Smooth muscle cell of the pulmonary artery (primary cell): Measurements from ENCODE around the gene STH. TPM values are rescaled to one million over a fixed set of nuclear protein-coding genes. Genes with fewer than 3 reads are reported as not detected.

Source experiments
- total RNA-seq: library from RNA; depleted of rRNA; stranded (reverse); fragments of >200 nt; gene quantifications from 2 replicates; pipeline ENCODE4 v1.2.3, GENCODE V29; 2014

The STH gene, protein sequence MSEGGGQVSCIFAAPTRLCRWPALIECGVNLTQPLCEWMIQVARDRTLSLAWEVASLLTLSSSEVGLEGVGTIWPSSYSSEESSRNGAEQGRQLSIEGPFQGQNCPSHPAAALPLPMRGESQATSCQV
- total RNA-seq, result not detected in 2 replicates

DNA sequence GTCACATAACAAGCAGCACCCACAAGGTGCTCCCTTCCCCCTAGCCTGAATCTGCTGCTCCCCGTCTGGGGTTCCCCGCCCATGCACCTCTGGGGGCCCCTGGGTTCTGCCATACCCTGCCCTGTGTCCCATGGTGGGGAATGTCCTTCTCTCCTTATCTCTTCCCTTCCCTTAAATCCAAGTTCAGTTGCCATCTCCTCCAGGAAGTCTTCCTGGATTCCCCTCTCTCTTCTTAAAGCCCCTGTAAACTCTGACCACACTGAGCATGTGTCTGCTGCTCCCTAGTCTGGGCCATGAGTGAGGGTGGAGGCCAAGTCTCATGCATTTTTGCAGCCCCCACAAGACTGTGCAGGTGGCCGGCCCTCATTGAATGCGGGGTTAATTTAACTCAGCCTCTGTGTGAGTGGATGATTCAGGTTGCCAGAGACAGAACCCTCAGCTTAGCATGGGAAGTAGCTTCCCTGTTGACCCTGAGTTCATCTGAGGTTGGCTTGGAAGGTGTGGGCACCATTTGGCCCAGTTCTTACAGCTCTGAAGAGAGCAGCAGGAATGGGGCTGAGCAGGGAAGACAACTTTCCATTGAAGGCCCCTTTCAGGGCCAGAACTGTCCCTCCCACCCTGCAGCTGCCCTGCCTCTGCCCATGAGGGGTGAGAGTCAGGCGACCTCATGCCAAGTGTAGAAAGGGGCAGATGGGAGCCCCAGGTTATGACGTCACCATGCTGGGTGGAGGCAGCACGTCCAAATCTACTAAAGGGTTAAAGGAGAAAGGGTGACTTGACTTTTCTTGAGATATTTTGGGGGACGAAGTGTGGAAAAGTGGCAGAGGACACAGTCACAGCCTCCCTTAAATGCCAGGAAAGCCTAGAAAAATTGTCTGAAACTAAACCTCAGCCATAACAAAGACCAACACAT is at the start of gene STH:
Gene STH, plus strand, starts transcription at position 264 of the 913 bp plus-strand sequence. Its CDS starts 30 bp downstream, at position 294.

Other genes with a start within 250 kb of the STH start
- not detected in 2 replicates for gene CRHR1, start 214.9 kb upstream of the STH start, total RNA-seq
- gene SPPL2C, start 154.4 kb upstream of the STH start, total RNA-seq, result not detected in 2 replicates
- gene MAPT, start 104.7 kb upstream of the STH start, total RNA-seq, result 0.52 and 0.53 TPM in 2 replicates
- gene KANSL1, start 194.2 kb downstream of the STH start, total RNA-seq, result 66.8 and 103 TPM in 2 replicates